ENCODE measurements around the gene SARDH. TPM values are rescaled to one million over a fixed set of nuclear protein-coding genes. Genes with fewer than 3 reads are reported as not detected.

The SARDH gene
- total RNA-seq, 4 donors from 2014 or later = 2.9 to 16.4 (median 5.9) TPM

- TF ChIP-seq POLR2A (IDR thresholded peaks at IDR 0.05) (no peak), EP300 (IDR thresholded peaks at IDR 0.05) (no peak), CTCF (IDR thresholded peaks at IDR 0.05) (no peak)
- 86 to 88% methylated on average over 10 of the region's 10 CpGs for WGBS, 2 donors
- H3K36me3 ChIP-seq = peaks cover 0 to 88% (median 0%) of the 10 kb centered on the region in 3 donors
Measured at GRCh38 chr9:133781828-133782135, 43.6 kb upstream of the SARDH start.

GRCh38 chr9:133780962-133781827 lies 43.0 kb upstream of the SARDH start:
- Histone ChIP-seq H3K27ac (no peak overlapping the region), H3K4me3 (no peak overlapping the region), H3K4me1 (no peaks in the 10 kb centered on the region), H3K36me3 (peaks cover 0 to 90% (median 0%) of the 10 kb centered on the region in 3 donors), H3K27me3 (no peaks in the 10 kb centered on the region), H3K9me3 (no peaks in the 10 kb centered on the region)
- 97% methylated on average over 13 of the region's 15 CpGs for WGBS, 2 donors
- DNase-seq (ENCODE audit: low spot score in 2 of 2) = no peak
- no peak for TF ChIP-seq CTCF (IDR thresholded peaks at IDR 0.05)
- TF ChIP-seq POLR2A (IDR thresholded peaks at IDR 0.05) = no peak
- no peak for TF ChIP-seq EP300 (IDR thresholded peaks at IDR 0.05)

More at GRCh38 chr9:133781828-133782135, 43.6 kb upstream of the SARDH start:
- no peak overlapping the region for H3K27ac ChIP-seq
- H3K27me3 ChIP-seq = no peaks in the 10 kb centered on the region
- no peaks in the 10 kb centered on the region for H3K9me3 ChIP-seq
- DNase-seq (ENCODE audit: low spot score in 2 of 2) = no peak
- H3K4me3 ChIP-seq = no peak overlapping the region
- H3K4me1 ChIP-seq = no peaks in the 10 kb centered on the region

GRCh38 chr9:133780404-133780945 lies 42.3 kb upstream of the SARDH start:
- Histone ChIP-seq H3K27ac (no peak overlapping the region), H3K4me1 (no peaks in the 10 kb centered on the region), H3K36me3 (peaks cover 0 to 90% (median 0%) of the 10 kb centered on the region in 3 donors), H3K9me3 (no peaks in the 10 kb centered on the region), H3K4me3 (no peak overlapping the region), H3K27me3 (no peaks in the 10 kb centered on the region)
- no peak for DNase-seq (ENCODE audit: low spot score in 2 of 2)
- 85 to 89% methylated on average over 15 of the region's 15 CpGs for WGBS, 2 donors
- TF ChIP-seq POLR2A (IDR thresholded peaks at IDR 0.05) (no peak), CTCF (IDR thresholded peaks at IDR 0.05) (no peak), EP300 (IDR thresholded peaks at IDR 0.05) (no peak)

- H3K4me3 ChIP-seq = no peak overlapping the region
- no peak overlapping the region for H3K27ac ChIP-seq
- H3K27me3 ChIP-seq = no peaks in the 10 kb centered on the region
- 88 to 94% methylated on average over 18 to 19 of the region's 19 CpGs for WGBS, 2 donors
- H3K4me1 ChIP-seq = no peaks in the 10 kb centered on the region
- no peak for DNase-seq (ENCODE audit: low spot score in 2 of 2)
- no peak for TF ChIP-seq CTCF (IDR thresholded peaks at IDR 0.05)
- TF ChIP-seq EP300 (IDR thresholded peaks at IDR 0.05) = no peak
- no peak for TF ChIP-seq POLR2A (IDR thresholded peaks at IDR 0.05)
- H3K36me3 ChIP-seq = peaks cover 0 to 90% (median 4%) of the 10 kb centered on the region in 3 donors
- H3K9me3 ChIP-seq = peaks cover 0 to 1% (median 0%) of the 10 kb centered on the region in 4 donors
Measured at GRCh38 chr9:133779516-133780403, 41.6 kb upstream of the SARDH start.

Data from tibial nerve (tissue), 4 donors.